ENCODE measurements around the gene OSBPL10.
"Not testable (repeated sequence)": the region's sequence is repeated elsewhere in the genome, so short reads cannot be mapped to it uniquely, and the experiment has no call there.

The OSBPL10 gene

DNA sequence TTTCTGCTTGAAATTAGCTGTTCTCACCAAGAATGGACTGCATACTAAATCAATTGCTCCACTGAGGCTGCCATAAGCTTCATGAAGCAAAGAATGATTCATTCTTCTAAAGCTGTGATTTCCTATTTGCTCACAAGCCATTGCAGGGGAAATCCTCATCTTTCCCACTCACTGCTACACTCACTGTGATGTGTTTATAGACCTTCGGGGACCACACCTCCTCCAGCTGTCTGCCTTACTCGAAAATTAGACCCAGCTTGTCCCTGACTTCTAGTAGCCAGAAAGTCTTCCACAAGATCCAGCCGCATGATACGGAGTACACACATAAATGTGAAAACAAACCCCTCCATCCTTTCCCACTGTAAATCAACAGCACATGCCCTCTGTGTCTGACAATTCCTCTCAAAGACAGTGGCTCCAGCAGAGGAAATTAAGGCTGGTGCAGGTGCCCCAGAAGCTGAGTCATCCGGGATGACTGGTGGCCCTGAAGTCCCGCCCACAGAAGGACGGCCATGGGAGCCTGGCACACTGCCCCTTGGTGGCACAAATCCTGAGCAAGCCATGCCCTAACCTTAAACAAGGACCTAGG, 276.4 kb downstream of the OSBPL10 start:
- no peak for DNase-seq (ENCODE audit: low read depth in 2 of 2)

DNA sequence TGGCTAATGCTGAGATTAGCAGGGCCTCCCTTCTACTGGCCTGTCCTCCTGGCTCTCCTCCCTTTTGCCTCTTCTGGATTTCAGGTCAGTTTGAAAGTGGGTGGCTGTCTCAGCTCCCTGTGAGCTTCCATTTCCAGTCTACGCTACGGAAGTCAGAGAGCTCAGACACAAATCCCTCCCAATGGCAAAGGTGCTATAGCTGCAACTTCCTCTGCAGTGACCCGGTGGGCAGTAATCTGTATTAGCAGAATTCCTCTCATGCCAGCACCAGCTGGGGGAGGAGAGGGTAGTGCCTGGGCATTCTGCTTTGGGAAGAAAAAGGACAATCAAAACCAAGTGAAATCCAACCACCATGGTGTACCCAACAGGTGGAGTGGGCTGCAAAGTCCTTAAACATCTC, 276.9 kb downstream of the OSBPL10 start:
- no peak for DNase-seq (ENCODE audit: low read depth in 2 of 2)

DNA sequence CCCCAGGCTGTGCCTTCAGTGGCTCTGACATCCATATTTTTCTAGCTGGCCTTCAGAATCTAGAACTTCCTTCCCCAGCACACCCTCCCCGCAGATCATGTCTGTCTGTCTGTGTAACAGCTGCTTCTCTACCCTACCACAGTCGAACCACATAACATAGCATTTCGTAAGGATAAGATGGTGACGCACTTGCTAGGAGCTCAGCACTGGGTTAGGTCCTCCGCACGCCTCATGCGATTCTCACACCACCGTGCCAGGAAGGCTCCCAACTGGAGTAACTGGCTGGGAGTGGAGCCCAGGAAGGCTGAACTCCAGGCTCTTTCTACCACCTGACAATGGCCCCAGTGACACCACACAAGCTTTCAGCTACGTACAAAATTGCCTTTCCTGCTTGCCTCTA, 279.8 kb downstream of the OSBPL10 start:
- DNase-seq (ENCODE audit: low read depth in 2 of 2) = no peak

DNA sequence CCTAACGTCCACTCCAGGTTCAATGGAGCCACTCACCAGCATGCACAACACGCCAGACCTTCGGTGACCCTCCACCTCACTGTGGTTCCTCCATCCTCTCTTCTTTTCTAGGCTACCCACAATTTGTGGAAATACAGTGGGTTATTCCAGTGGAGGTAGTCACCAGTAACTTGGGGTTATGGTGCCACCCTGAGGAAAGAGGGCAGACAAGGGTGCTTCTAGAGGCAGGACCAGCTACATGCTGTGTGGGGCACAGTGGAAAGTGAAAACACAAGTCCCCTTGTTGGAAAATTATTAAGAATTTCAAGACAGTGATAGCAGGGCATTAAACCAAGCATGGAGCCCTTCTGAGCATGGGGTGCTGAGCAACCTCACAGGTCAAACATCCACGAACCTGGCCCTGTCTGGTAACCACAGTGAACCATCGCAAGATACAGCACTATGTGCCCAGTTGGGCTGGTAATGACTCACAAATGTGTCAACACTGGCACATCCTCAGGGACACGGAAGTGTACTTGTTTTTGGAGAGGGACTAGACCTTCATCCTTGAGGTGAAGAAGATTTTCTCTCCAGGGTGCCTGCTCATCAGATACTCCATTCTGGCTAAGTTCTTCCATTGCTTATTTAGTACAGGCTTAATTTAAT, 281.6 kb downstream of the OSBPL10 start:
- no peak for DNase-seq (ENCODE audit: low read depth in 2 of 2)

DNA sequence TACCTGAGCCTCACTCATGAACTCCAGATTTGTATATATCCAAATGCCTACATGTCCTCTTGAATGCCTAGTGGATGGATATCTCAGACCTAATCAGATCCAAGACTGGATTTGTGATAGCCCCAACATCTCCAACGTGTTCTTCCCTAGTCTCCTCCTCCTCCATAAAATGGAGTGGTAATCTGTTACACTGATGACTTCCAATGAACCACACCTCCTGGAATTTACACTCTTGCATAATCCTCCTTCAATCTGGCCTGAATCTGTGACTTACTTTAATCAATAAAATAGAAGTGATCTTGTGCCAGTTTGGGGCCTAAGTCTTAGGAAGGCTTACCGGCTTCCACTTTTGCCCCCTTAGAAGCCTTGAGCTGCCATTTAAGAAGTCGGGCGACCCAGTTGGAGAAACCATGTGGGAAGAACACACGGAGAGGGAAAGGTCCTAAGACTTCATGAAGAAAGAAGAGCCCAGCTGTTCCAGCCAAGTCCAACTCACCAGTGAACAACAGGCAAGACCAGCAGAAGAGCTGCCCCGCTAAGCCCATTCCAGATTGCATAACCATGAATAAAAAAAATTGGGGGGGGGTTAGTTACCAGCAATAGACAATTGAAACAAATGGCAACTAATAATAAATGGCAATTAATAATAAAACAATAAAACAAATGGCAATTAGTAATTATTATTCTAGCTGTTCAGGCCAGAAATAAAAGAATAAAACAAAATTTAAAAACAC, 284.1 kb downstream of the OSBPL10 start:
- DNase-seq (ENCODE audit: low read depth in 2 of 2) = no peak

DNA sequence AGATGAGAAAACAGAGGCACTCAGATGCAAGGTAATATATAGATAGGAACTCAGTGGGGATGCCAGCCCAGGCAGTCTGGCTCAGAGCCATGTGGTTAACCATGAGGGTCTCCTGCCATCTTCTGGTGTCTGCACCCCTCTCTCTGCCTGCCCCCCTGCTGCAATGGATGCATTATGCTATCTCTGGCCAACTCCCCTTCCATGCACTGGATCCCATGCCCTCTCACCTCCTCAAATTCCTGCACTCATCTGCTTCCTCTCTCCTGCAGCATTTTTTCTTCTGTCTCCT, 285.1 kb downstream of the OSBPL10 start:
- DNase-seq (ENCODE audit: low read depth in 2 of 2) = no peak

DNA sequence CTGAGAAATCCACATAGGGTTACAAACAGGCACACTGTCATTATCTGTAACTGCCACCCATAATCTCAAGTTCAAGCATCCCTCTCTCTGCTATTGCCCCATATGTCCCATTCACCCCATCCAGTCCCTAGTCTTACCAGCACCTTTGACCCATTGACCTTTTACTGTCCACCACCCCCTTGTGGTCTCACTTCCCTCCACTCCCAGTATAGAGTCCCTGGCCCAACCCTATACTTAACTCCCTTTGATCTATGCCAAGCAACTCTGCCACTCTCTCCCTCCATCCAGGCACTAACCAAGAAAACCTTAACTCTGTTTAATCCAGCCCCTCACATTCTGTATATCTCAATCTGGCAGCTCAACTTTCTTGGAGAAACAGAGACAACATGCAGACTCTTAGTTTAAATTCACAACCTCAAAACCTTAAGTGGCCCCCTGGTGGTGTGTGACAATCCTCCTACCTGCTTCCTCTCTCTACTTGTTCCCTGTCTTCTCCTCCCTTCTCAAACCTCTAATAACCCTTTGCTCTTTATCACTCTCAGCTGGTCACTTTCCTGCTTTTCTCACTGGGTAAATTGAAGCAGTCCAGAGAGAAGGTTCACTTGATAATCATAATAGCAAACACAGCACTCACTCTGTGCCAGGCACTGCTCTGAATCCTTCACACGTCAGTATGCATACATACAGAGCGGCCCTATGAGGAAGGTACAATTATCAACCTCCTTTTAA, 285.6 kb downstream of the OSBPL10 start:
- DNase-seq (ENCODE audit: low read depth in 2 of 2) = no peak

DNA sequence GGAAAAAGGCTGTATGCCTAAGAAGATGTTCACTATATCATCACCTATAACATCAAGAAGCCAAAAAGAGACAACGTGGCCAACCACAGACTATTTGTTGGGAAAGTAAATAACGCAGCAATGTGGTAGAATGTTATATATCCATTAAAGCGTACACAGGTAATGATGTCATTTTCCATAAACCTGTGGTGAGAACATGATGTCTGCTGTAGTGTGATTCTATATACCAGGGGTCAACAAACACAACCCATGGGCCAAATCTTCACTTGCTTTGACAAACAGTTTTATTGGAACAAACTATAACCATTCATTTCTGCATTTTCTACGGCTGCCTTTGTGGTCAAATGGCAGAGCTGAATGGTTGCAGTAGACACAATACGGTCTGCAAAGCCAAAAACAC, 287.7 kb downstream of the OSBPL10 start:
- DNase-seq (ENCODE audit: low read depth in 2 of 2) = no peak

DNA sequence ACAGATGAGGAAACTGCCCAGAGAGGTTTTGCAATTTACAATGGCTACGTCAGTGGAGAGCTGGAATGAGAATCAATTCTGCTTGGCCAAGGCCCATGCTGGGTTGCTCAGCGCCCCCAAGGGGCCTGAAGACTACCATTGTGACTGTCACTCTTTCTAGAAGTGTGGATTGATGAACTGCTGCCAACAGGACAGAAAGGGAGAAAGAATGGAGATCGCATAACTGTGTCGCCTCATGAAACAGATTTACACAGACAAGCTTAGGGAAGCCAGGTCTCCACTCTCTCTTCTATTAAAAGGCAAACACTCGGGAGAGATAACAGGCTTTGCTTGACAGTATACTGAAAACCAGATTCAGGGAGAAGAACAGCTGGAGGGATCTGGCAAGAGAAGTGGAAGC, 288.3 kb downstream of the OSBPL10 start:
- no peak for DNase-seq (ENCODE audit: low read depth in 2 of 2)

DNA sequence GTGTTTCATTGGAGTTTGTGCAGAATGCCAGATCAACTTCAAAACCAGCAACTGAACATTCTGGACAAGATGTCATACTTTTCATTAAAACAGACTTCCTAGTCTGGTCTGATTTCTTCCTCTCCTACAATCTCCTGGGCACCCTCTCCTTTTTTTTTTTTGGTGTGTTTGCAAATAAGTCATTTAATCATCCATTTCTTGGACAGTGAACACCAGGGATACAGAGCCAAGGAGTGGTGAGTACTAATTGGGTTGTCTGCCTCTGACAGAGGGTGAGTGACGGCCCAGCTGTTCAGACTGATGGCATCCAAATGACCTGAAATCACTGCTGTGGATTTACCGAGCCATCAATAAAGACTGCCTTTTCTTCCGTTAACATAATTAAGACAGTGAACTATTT, 290.3 kb downstream of the OSBPL10 start:
- no peak for DNase-seq (ENCODE audit: low read depth in 2 of 2)

DNA sequence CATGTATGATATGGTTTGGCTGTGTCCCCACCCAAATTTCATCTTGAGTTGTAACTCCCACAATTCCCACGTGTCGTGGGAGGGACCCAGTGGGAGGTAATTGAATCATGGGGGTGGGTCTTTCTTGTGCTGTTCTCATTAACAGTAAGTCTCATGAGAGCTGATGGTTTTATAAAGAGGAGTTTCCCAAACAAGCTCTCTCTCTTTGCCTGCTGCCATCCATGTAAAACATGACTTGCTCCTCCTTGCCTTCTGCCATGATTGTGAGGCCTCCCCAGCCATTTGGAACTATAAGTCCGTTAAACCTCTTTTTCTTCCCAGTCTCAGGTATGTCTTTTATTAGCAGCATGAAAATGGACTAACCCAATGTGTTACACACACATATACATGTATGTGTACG, 291.5 kb downstream of the OSBPL10 start:
- not testable (repeated sequence) for DNase-seq (ENCODE audit: low read depth in 2 of 2)

DNA sequence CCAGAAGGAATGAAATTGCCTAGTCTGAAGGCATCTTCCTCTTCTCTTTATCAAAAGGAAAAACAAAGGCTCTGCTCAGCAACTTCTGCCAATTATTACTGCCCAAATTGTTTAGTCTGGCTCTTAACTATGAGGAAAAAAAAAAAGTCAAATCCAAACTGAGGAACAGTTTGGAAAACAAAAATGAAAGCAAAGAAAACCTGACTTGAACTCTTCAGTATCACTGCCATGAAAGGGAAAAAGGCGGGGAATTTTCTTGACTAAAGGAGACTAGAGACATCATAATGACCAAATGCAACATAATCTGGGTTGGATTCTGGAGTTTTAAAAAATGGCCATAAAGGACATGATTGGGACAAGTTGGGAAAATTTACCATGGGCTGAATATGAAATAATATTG, 292.1 kb downstream of the OSBPL10 start:
- no peak for DNase-seq (ENCODE audit: low read depth in 2 of 2)

DNA sequence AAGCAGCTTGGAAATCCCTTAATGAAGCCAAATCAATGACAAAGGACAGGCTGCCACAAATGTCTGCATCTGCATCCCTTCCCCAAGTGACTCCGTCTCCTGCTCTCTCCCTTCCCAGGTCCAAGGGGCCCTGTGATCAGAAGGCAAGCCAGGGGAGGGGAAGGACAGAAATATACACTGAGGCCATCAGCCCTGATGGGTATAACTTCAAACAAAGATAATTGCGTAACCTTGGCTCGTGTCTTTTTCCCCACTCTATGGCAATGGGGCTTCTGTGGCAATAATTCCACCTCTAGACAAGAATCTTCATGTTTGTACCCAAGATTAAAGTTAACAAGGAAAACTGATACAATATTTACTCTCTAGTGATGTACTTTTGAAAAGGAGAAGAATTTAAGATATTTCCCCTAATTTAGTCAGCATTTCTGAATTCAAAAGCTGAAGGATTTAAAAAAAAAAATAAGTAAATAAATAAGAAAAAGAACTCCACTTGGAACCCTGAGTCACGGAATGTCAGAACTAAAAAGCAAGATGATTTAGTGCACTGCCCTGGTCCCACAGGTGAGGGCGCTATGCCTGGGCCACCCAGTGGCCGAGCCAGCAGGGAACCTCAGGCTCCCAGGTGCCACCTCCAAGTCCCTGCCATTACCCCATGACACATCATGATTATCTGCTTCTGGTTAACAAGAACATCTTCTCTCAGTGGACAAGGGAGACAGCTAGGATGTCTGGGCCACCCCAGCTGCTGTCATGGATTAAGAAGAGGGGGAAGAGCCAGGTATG, 293.9 kb downstream of the OSBPL10 start:
- DNase-seq (ENCODE audit: low read depth in 2 of 2) = no peak

DNA sequence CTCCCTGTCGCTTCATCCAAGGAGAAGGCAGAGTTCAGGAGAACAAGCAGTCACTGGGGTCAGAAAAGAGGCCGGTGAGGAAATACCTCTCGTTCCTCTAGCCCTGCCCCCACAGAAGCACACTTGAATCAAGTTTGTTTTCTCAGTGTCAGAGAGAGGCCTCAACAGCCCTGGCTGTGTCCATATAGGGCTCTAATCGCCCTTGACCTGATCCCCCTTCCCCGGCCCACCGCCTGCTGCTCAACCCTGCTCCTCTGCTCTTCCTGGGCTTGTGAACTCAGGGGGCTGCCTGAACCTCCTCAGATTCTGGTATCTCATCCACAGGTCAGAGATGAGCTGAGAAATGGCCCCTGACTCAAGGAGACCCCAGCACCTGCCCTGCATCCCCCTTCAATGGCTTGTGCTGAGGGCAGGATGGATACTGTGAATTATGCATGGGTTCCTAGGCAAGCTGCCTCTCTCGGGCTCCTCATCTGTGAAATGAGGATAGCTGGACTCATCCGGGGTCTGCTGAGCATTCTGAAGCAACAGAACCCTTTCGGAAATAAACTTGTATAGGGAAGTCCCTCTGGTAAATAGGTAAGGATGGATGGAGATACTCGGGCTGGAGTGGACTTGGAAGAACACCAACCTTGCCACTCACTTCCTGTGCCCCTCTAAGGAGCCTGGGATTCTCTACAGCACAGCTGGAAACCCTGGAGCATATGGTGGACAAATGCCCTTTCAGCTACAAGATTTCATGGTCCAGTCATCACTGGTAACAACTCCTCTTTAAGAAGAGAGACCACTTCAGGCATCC, 300.8 kb downstream of the OSBPL10 start:
- DNase-seq (ENCODE audit: low read depth in 2 of 2) = no peak

DNA sequence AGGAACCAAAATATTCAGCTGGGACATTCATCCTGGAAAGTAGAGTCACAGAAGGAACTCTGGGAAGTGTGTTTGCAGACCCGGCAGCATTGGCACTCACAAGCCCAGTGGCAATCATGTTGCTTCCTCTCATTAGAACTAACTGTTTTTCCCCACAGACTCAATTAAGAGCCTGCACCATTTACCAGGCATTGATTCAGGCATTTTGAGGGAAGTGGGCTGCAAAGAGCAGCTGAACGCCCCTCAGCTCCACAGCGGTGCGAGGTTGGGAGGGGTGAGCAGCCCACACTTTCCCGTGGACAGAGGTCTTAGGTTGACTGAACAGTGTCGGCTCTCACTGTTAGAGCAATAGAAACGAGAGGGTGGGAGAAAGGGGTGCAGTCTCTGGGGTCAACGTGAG, 304.5 kb downstream of the OSBPL10 start:
- no peak for DNase-seq (ENCODE audit: low read depth in 2 of 2)

DNA sequence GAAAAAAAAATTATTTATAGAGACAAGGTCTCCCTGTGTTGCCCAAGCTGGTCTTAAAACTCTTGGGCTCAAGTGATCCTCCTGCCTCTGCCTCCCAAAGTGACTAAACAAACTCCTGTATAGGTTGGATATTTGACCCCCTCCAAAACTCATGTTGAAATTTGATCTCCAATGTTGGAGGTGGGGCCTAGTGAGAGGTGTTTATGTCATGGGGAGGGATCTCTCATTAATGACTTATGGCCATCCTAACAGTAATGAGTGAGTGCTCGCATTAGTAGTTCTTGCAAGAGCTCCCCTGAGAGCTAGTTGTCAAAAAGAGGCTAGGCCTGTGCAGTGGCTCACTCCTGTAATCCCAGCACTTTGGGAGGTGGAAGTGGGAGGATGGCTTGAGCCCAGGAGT, 307.1 kb downstream of the OSBPL10 start:
- no peak for DNase-seq (ENCODE audit: low read depth in 2 of 2)

DNA sequence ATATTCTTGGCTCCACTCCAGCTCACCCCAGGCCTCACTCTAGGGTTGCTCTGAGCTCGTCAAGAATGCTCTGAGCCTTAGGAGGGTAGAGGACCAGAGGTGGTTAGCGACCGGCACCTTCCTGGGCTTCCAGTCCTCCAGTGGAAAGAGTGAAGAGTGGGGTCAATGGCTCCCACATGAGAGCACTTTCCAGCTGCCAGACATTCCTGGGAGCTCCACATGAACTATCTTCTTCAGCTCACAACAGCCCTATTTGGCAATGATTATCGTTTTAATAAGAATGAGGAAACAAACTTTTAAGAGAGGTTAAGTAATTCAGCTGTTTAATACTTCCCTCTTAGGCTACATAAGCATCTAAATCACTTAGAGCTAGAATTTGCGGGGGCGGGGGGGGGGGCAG, 309.1 kb downstream of the OSBPL10 start:
- DNase-seq (ENCODE audit: low read depth in 2 of 2) = no peak

DNA sequence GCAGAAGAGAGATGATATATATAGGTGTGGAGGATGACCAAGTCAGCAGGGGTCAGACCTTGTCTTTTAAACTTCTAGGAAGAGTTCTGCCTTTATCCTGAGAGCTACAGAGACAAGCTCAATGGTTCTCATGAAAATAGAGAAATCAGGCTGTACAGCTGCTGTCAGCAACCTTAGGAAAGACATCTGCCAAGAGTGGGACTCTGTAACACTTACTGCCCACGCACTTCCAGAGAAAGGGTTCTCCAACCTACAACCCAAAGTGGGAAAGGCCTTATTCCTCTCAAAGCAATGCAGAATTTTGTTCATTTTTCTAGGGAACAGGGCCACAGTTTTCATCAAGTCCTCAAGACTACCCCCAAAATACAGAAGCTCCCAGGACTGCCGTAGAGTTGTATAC, 309.6 kb downstream of the OSBPL10 start:
- DNase-seq (ENCODE audit: low read depth in 2 of 2) = no peak

DNA sequence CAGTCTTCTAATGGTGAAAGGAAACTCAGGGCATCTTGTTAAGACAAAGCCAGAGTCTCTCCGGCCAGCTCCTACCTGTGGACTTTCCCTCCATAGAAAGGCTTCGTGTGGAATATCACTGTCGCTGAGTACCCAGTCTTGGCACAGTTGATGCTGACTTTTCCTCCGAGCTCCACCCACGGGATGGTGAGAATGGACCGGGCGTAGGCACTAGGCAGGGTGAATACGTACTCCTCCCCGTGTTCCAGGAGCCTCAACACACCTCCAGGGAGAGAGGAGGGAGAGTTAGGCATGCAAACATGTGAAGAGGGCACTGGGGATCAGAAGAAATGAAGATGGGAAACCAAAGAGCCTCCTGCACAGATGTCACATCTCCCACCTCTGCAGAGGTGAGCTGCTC, 310.3 kb downstream of the OSBPL10 start:
- DNase-seq (ENCODE audit: low read depth in 2 of 2) = no peak

DNA sequence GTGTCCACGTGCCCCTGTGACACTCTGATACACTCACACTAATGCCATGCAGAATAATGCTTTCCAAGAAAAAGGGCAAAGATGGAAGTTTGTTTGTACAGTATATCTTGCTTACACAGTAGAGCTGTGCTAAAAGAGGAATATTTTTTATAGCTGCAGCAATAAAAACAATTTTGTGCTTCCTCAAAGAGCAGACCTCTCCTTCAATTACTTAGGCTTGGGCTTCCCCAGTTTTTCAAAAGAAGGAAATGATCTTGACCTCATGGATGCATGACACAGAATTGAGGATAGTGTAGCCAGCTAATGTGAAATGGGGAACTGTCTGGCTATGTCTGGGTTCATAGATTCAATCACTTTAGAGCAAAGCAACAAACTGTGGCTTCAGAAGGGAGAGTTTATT, 310.9 kb downstream of the OSBPL10 start:
- no peak for DNase-seq (ENCODE audit: low read depth in 2 of 2)

DNA sequence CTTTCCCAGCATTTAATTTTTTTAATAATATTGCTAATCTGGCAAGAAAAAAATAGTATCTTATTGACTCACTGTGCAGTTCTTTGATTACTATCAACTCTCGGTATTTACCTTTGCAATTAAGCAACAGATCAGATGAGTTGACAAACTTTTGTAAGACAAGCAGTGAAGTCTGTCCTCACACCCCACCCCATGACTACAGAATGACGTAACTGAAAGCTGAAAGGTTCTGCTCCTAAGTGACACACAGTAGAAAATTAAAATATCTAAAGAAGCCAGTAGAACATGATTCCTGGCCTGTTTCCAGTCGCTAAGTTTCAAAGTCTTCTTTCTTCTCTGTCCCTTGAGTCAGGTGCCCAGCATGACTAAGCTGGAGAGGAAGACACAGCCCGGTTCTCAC, 312.8 kb downstream of the OSBPL10 start:
- DNase-seq (ENCODE audit: low read depth in 2 of 2) = no peak
